Effector CD4-positive, alpha-beta T cell (primary cell): ENCODE measurements around the gene SMIM5.
"Not testable (repeated sequence)": the region's sequence is repeated elsewhere in the genome, so short reads cannot be mapped to it uniquely, and the experiment has no call there.

Experiments used
- DNase-seq: peaks from one replicate; pipeline ENCODE4 v3.0.0-alpha.2; 2020

The SMIM5 gene

GRCh38 chr17:75625813-75626486 is 7.3 kb upstream of the SMIM5 start:
- DNase-seq: no peak

GRCh38 chr17:75626496-75627038 is 6.7 kb upstream of the SMIM5 start:
- no peak for DNase-seq

GRCh38 chr17:75627094-75627493 is 6.1 kb upstream of the SMIM5 start:
- no peak for DNase-seq

GRCh38 chr17:75628425-75628824 is 4.8 kb upstream of the SMIM5 start:
- DNase-seq: no peak

GRCh38 chr17:75629157-75629556 is 4.1 kb upstream of the SMIM5 start:
- no peak for DNase-seq

- no peak for DNase-seq
Observed at GRCh38 chr17:75630071-75630917, 2.9 kb upstream of the SMIM5 start.

- DNase-seq: no peak
Observed at GRCh38 chr17:75631353-75631752, 1.9 kb upstream of the SMIM5 start.

GRCh38 chr17:75632428-75632827 is 806 bp upstream of the SMIM5 start:
- DNase-seq: no peak

- DNase-seq: peak; percentile 34
Observed at GRCh38 chr17:75633486-75634375, 497 bp downstream of the SMIM5 start.

GRCh38 chr17:75634376-75634740 is 1.1 kb downstream of the SMIM5 start:
- DNase-seq: no peak

GRCh38 chr17:75634754-75635609 is 1.7 kb downstream of the SMIM5 start:
- DNase-seq: no peak

- DNase-seq: no peak
Observed at GRCh38 chr17:75635610-75636202, 2.5 kb downstream of the SMIM5 start.

GRCh38 chr17:75636381-75637142 is 3.3 kb downstream of the SMIM5 start:
- DNase-seq: no peak

- no peak for DNase-seq
Observed at GRCh38 chr17:75637143-75637538, 3.9 kb downstream of the SMIM5 start.

GRCh38 chr17:75637551-75637950 is 4.3 kb downstream of the SMIM5 start:
- DNase-seq: no peak

GRCh38 chr17:75638039-75638438 is 4.8 kb downstream of the SMIM5 start:
- DNase-seq: not testable (repeated sequence)

- no peak for DNase-seq
Observed at GRCh38 chr17:75638893-75639292, 5.7 kb downstream of the SMIM5 start.

GRCh38 chr17:75639327-75639726 is 6.1 kb downstream of the SMIM5 start:
- no peak for DNase-seq

- no peak for DNase-seq
Observed at GRCh38 chr17:75639771-75640555, 6.7 kb downstream of the SMIM5 start.

GRCh38 chr17:75640556-75641119 is 7.4 kb downstream of the SMIM5 start:
- DNase-seq: no peak
